A549 treated with GW870086 at 1 μM for 4 hours (cell line): ENCODE data around the gene ARID3C. TPM values are rescaled to one million over a fixed set of nuclear protein-coding genes. Genes with fewer than 3 reads are reported as not detected.

ENCODE experiments used
- total RNA-seq: library from RNA; stranded (reverse); fragments of 200-300 nt; extraction: Qiagen RNA extraction; gene quantifications from 5 replicates; pipeline ENCODE4 v1.2.3, GENCODE V29; 2022; ENCODE audit warnings: low read depth

ARID3C gene
- 0.15 to 0.41 TPM (median 0.21 TPM) in 4 of 5 replicates, not detected in the other for total RNA-seq

GRCh38 chr9:34628656-34629490 lies at the start of gene ARID3C:
TSS of gene ARID3C (minus strand) at chr9:34629066. CDS start at chr9:34628014, 1,052 bp downstream.

GRCh38 chr9:34662526-34663302 lies 33.8 kb upstream of the ARID3C start, which contains the start of gene CCL27:
TSS of gene CCL27 (minus strand) at chr9:34662657. CDS start at chr9:34662633, 24 bp downstream.

GRCh38 chr9:34651876-34652601 lies 23.2 kb upstream of the ARID3C start, which contains the start of gene IL11RA:
TSS of gene IL11RA (plus strand) at chr9:34652185. CDS start at chr9:34655218, 3,033 bp downstream.

GRCh38 chr9:34646211-34647083 lies 17.6 kb upstream of the ARID3C start, which contains the start of gene GALT:
TSS of gene GALT (plus strand) at chr9:34646675. CDS start at chr9:34646705, 30 bp downstream.

GRCh38 chr9:34637356-34638137 lies 8.7 kb upstream of the ARID3C start, which contains the start of gene SIGMAR1:
TSS of gene SIGMAR1 (minus strand) at chr9:34637787. CDS start at chr9:34637697, 90 bp downstream.

GRCh38 chr9:34620061-34620994 lies 8.5 kb downstream of the ARID3C start, which contains the start of gene DCTN3:
TSS of gene DCTN3 (minus strand) at chr9:34620495. CDS start at chr9:34620464, 31 bp downstream.

GRCh38 chr9:34611811-34612787 lies 16.8 kb downstream of the ARID3C start, which contains the start of gene RPP25L:
TSS of gene RPP25L (minus strand) at chr9:34612097. CDS start at chr9:34611296, 801 bp downstream.

GRCh38 chr9:34589636-34590380 lies 39.1 kb downstream of the ARID3C start, which contains the start of gene CNTFR:
TSS of gene CNTFR (minus strand) at chr9:34589724. CDS start at chr9:34568981, 20,743 bp downstream.

Other genes starting within 250 kb of the ARID3C start
- 14.8 to 18.2 TPM (median 17.1 TPM) in 5 replicates for gene FAM219A, start 170.5 kb downstream of the ARID3C start, total RNA-seq
- gene DNAI1, start 170.3 kb downstream of the ARID3C start, total RNA-seq = 0.17 to 0.65 TPM (median 0.25 TPM) in 5 replicates
- gene ENHO, start 106.1 kb downstream of the ARID3C start, total RNA-seq = 0.88 to 2.9 TPM (median 2.0 TPM) in 5 replicates
- gene CNTFR, start 39.3 kb downstream of the ARID3C start, total RNA-seq = 0.10 to 0.24 TPM (median 0.12 TPM) in 3 of 5 replicates, not detected in the others
- gene RPP25L, start 17.0 kb downstream of the ARID3C start, total RNA-seq = 40.9 to 44.7 TPM (median 43.1 TPM) in 5 replicates
- gene DCTN3, start 8.6 kb downstream of the ARID3C start, total RNA-seq = 104 to 115 TPM (median 110 TPM) in 5 replicates
- 158 to 188 TPM (median 185 TPM) in 5 replicates for gene SIGMAR1, start 8.7 kb upstream of the ARID3C start, total RNA-seq
- gene GALT, start 17.6 kb upstream of the ARID3C start, total RNA-seq = 15.3 to 18.8 TPM (median 16.8 TPM) in 5 replicates
- gene IL11RA, start 23.1 kb upstream of the ARID3C start, total RNA-seq = 5.2 to 7.0 TPM (median 5.7 TPM) in 5 replicates
- 0.19 TPM in 1 of 5 replicates, not detected in the others for gene CCL27, start 33.6 kb upstream of the ARID3C start, total RNA-seq
- not detected in 5 replicates for gene CCL19, start 62.2 kb upstream of the ARID3C start, total RNA-seq
- not detected in 5 replicates for gene CCL21, start 81.1 kb upstream of the ARID3C start, total RNA-seq